Ovary (tissue), 9 donors: Measurements from ENCODE around the gene TCF12. TPM values are rescaled to one million over a fixed set of nuclear protein-coding genes. Genes with fewer than 3 reads are reported as not detected.

ENCODE experiments used
- DNase-seq, 5 donors: peaks; one replicate each; pipeline ENCODE4 v3.0.0-alpha.2; 2019 to 2020
- H3K27ac ChIP-seq, 2 donors: fragments of 200-600 bp; one replicate each; pipeline versions ENCODE4 v1.5.1 to v1.8.0; 2019 to 2022
- H3K27me3 ChIP-seq: fragments of 200-600 bp; one replicate; pipeline ENCODE4 v1.8.0; 2022
- H3K36me3 ChIP-seq: fragments of 200-600 bp; sonication (generic); one replicate; pipeline ENCODE4 v1.5.1; 2019
- H3K4me1 ChIP-seq: one replicate; pipeline ENCODE4 v1.8.1; 2013; ENCODE audit warnings: mild to moderate bottlenecking, moderate library complexity; ENCODE audit not compliant: insufficient read depth
- H3K4me3 ChIP-seq: fragments of 200-600 bp; sonication (generic); one replicate; pipeline ENCODE4 v1.5.1; 2017
- H3K9me3 ChIP-seq, 2 donors: fragments of 200-600 bp in 1 of 2; sonication (generic) in 1 of 2; one replicate each; pipeline versions ENCODE4 v1.5.1 to v1.8.1; 2013 to 2019; ENCODE audit warnings: mild to moderate bottlenecking in 1 of 2, moderate library complexity in 1 of 2
- EP300 ChIP-seq: sonication (generic); formaldehyde crosslinking; IDR thresholded peaks from one replicate; pipeline ENCODE4 v1.6.1; 2017; ENCODE audit warnings: antibody characterized with exemption
- POLR2A ChIP-seq: fragments of 450-650 bp; IDR thresholded peaks from one replicate; pipeline ENCODE4 v1.6.1; 2017; ENCODE audit warnings: antibody characterized with exemption, mild to moderate bottlenecking, moderate library complexity
- WGBS, 3 donors: extraction: QIAGEN DNeasy Blood & Tissue Kit in 1 of 3; methylation state at CpG; one replicate each; pipeline versions ENCODE4 v1.1.5 to v1.1.7; 2013 to 2017; 5-methylcytosine and 5-hydroxymethylcytosine counted together
- intact Hi-C, 4 donors: fragments of 100-400 bp; cut with DNase I; formaldehyde crosslinking; loops; one replicate each; pipeline versions ENCODE4 v1.11.0 to v1.15.1; 2022 to 2023
- polyA plus RNA-seq, 2 donors: library from polyadenylated mRNA; stranded (reverse); fragments of 200-250 nt in 1 of 2; fragments of 350-450 nt in 1 of 2; fragmentation: Illumina TruSeq in 1 of 2; extraction: RNeasy Lipid Tissue Mini Kit (QIAGEN cat#74804) in 1 of 2; gene quantifications; one replicate each; pipeline ENCODE4 v1.2.3, GENCODE V29; 2013 to 2014
- total RNA-seq, 7 donors: library from RNA; depleted of rRNA in 2 of 7; stranded (reverse); fragments of >200 nt in 2 of 7; fragmentation: NEBNext Ultra II Directional in 3 of 7; extraction: Animal tissue kit (Norgen Biotek cat#: 25700) in 3 of 7; gene quantifications; one replicate each; pipeline versions ENCODE4 v1.1.0 to v1.2.4, GENCODE V29; 2016 to 2023
- TF ChIP-seq, protein P1 (sequence below), 3 donors: fragments of 450-650 bp in 2 of 3; fragments of 200-600 bp in 1 of 3; IDR thresholded peaks; one replicate each; pipeline versions ENCODE4 v1.5.1 to v1.8.0; 2016 to 2022; ENCODE audit warnings: antibody characterized with exemption in 3 of 3, mild to moderate bottlenecking in 1 of 3
- donor health status: DM: no; HTN: no; CAD: no; lungs with moderate emphysema.
- donor health status: DM: no; HTN: no; CAD: no.
- donor health status: Bipolar disorder and iron deficiency.
- donor health status: DM: yes; HTN: yes; CAD: no.
- donor health status: DM: no; HTN: no; CAD: no.
- donor health status: DM: yes; HTN: yes; CAD: no.

The TCF12 gene
- total and polyA plus RNA-seq, 9 donors = 28.6 to 150 (median 116) TPM

DNA sequence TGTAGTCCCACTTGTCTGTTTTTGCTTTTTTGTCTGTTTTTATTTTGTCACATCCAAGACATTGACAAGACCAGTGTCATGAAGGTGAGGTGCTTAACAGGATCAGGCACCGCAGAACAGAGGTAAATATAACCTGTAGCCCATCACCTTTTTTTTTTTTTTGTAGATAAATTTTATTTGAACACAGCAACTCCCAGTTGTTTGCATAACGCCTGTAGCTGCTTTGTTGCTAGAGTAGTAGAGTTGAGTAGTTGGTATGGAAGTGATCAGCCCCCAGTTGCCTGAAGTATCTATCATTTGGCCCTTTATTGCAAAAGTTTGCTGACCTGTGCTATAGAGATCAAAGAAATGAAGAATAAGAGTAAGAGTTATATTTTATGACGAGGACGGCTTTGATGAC is 135.0 kb downstream of the TCF12 start:
- H3K27ac ChIP-seq = no peak overlapping the region
- no peaks in the 10 kb centered on the region for H3K36me3 ChIP-seq
- 86 to 94% (median 89%) methylated on average over 4 of the region's 4 CpGs for WGBS, 3 donors
- peaks cover 15% of the 10 kb centered on the region for H3K4me1 ChIP-seq
- intact Hi-C loops = no loop called here
- no peak for DNase-seq
- H3K9me3 ChIP-seq = no peaks in the 10 kb centered on the region
- no peak overlapping the region for H3K4me3 ChIP-seq
- TF ChIP-seq, protein P1, sequence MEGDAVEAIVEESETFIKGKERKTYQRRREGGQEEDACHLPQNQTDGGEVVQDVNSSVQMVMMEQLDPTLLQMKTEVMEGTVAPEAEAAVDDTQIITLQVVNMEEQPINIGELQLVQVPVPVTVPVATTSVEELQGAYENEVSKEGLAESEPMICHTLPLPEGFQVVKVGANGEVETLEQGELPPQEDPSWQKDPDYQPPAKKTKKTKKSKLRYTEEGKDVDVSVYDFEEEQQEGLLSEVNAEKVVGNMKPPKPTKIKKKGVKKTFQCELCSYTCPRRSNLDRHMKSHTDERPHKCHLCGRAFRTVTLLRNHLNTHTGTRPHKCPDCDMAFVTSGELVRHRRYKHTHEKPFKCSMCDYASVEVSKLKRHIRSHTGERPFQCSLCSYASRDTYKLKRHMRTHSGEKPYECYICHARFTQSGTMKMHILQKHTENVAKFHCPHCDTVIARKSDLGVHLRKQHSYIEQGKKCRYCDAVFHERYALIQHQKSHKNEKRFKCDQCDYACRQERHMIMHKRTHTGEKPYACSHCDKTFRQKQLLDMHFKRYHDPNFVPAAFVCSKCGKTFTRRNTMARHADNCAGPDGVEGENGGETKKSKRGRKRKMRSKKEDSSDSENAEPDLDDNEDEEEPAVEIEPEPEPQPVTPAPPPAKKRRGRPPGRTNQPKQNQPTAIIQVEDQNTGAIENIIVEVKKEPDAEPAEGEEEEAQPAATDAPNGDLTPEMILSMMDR (IDR thresholded peaks at IDR 0.05) = no peak
- TF ChIP-seq EP300 (no peak), POLR2A (no peak)
- no peaks in the 10 kb centered on the region for H3K27me3 ChIP-seq

GRCh38 chr15:57054204-57054750 is 135.8 kb downstream of the TCF12 start:
- Histone ChIP-seq H3K27me3 (no peaks in the 10 kb centered on the region), H3K36me3 (no peaks in the 10 kb centered on the region), H3K27ac (no peak overlapping the region), H3K4me3 (no peak overlapping the region), H3K4me1 (peaks cover 12% of the 10 kb centered on the region), H3K9me3 (no peaks in the 10 kb centered on the region)
- WGBS, 3 donors = 53 to 79% (median 74%) methylated on average over 1 of the region's 1 CpG
- intact Hi-C loops = no loop called here
- no peak for DNase-seq
- TF ChIP-seq POLR2A (no peak), EP300 (no peak)
- TF ChIP-seq, protein P1 (IDR thresholded peaks at IDR 0.05) = no peak

- DNase-seq = no peak
- intact Hi-C loops = no loop called here
- Histone ChIP-seq H3K27me3 (no peaks in the 10 kb centered on the region), H3K4me1 (peaks cover 11% of the 10 kb centered on the region), H3K9me3 (no peaks in the 10 kb centered on the region), H3K36me3 (no peaks in the 10 kb centered on the region), H3K27ac (no peak overlapping the region), H3K4me3 (no peak overlapping the region)
- 91 to 93% (median 91%) methylated on average over 7 of the region's 7 CpGs for WGBS, 3 donors
- no peak for TF ChIP-seq POLR2A
- TF ChIP-seq, protein P1 (IDR thresholded peaks at IDR 0.05) = no peak
- TF ChIP-seq EP300 = no peak
These were observed 137.9 kb downstream of the TCF12 start for GRCh38 chr15:57056357-57056756.

GRCh38 chr15:57057134-57057930 is 138.9 kb downstream of the TCF12 start:
- H3K36me3 ChIP-seq = no peaks in the 10 kb centered on the region
- TF ChIP-seq EP300 = no peak
- TF ChIP-seq, protein P1 (IDR thresholded peaks at IDR 0.05) = no peak
- no peak for TF ChIP-seq POLR2A
- no peaks in the 10 kb centered on the region for H3K27me3 ChIP-seq
- no peaks in the 10 kb centered on the region for H3K9me3 ChIP-seq
- no peak for DNase-seq
- no peak overlapping the region for H3K4me3 ChIP-seq
- peaks cover 10% of the 10 kb centered on the region for H3K4me1 ChIP-seq
- H3K27ac ChIP-seq = no peak overlapping the region
- WGBS, 3 donors = 44 to 63% (median 45%) methylated on average over 3 of the region's 3 CpGs
- intact Hi-C loops = no loop called here
